HG03558 (cell line): Measurements from ENCODE around the gene ATOH1.

Experiments used
- ATAC-seq: cut with Tn5 transposase; IDR thresholded peaks from one replicate; pipeline ENCODE4 v1.9.1; 2021; ENCODE audit warnings: moderate number of reproducible peaks; ENCODE audit not compliant: unreplicated experiment; ENCODE audit errors: extremely low read depth

Gene ATOH1, protein sequence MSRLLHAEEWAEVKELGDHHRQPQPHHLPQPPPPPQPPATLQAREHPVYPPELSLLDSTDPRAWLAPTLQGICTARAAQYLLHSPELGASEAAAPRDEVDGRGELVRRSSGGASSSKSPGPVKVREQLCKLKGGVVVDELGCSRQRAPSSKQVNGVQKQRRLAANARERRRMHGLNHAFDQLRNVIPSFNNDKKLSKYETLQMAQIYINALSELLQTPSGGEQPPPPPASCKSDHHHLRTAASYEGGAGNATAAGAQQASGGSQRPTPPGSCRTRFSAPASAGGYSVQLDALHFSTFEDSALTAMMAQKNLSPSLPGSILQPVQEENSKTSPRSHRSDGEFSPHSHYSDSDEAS

DNA sequence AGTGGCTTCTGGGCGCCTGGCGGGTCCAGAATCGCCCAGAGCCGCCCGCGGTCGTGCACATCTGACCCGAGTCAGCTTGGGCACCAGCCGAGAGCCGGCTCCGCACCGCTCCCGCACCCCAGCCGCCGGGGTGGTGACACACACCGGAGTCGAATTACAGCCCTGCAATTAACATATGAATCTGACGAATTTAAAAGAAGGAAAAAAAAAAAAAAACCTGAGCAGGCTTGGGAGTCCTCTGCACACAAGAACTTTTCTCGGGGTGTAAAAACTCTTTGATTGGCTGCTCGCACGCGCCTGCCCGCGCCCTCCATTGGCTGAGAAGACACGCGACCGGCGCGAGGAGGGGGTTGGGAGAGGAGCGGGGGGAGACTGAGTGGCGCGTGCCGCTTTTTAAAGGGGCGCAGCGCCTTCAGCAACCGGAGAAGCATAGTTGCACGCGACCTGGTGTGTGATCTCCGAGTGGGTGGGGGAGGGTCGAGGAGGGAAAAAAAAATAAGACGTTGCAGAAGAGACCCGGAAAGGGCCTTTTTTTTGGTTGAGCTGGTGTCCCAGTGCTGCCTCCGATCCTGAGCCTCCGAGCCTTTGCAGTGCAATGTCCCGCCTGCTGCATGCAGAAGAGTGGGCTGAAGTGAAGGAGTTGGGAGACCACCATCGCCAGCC is at the start of gene ATOH1:
Gene ATOH1, plus strand, starts transcription at position 422 of the 663 bp plus-strand sequence. Its CDS starts 174 bp downstream, at position 596.
- no peak for ATAC-seq

DNA sequence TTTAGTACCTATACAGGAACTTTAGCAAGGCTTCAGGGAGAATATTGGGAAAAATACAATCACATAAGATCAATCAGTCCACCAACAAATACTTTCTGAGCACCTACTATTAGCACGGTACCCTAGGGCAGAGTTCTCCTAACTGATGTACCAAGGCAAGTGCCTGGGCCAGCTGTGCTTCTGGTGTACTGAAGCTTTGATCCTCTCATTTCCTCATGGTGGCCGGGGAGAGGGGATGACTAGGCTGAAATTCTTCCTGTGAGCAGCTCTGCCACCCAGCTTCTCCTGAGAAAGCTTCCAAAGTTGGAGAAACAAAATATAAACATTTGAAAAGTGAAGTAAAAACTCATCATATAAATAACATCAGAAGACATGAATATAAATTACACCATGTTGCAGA is 49.3 kb upstream of the ATOH1 start:
- ATAC-seq, result no peak

DNA sequence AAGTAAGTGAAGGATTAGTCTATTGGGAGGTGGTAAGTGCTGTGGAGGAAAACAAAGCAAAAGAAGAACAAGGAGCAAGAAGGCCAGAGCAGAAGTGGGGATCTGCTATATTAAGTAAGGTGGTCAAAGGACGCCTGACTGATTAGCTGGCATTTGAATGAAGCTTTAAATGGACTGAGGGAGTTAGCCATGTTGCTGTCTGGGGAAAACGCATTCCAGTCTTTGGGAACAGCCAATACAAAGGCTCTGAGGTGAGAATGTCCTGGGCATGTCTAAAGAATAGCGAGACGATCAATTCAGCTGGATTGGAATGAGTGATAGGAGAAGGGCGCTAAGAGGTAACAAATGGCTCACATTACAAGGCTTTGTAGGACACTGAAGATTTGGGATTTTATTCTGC is 48.5 kb upstream of the ATOH1 start:
- no peak for ATAC-seq

DNA sequence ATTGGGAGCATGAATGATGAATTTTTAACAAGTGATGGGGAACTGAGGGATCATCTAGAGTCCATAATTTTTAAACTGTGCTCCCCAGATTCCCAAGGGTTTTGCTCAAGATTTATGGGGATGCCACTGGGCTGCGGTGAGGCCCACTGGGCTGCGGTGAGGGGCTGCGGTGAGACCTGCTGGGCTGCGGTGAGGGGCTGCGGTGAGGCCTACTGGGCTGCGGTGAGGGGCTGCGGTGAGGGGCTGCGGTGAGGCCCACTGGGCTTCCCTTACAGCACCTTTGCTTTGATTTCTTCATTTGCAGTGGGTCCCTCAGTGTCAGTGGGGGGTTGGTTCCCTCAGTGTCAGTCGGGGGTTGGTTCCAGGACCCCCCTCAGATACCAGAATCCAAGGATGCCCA is 47.4 kb upstream of the ATOH1 start:
- no peak for ATAC-seq

DNA sequence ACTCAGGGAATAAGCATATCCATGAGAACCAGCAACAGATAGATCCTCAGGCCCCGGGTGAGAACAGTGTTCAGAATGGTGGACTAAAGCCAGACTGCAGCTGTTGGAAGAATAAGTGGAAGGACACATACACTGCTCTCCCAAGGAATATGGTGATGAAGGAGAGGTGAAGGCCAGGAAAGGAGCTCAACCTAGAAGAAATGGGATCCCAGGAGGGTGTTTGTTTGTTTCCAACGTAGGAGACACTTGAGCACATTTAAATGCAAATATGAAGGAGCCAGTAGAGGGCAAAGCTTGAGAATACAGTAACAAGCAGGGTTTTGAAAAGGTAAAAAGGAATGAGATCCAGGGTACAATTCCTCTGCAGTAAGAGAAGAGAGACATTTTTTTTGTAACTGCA is 42.4 kb upstream of the ATOH1 start:
- no peak for ATAC-seq

DNA sequence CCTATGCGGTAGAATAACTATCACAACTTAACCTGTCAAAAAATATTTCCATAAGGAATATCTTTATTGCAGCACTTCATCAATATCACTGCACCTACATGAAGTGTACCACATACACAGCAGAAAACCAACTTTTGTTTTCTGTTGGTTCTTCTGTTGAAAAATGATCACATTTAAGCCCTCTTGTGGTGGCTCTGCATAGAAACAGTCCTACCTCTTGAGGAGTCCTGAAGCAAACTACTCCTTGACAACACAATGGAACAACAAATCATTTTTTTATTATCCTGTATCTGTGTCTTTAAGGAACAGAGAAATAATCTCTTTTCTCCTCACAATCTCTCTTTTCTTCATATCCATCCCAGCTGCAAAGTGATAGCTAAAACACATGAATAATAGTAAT is 39.8 kb upstream of the ATOH1 start:
- ATAC-seq, result no peak

DNA sequence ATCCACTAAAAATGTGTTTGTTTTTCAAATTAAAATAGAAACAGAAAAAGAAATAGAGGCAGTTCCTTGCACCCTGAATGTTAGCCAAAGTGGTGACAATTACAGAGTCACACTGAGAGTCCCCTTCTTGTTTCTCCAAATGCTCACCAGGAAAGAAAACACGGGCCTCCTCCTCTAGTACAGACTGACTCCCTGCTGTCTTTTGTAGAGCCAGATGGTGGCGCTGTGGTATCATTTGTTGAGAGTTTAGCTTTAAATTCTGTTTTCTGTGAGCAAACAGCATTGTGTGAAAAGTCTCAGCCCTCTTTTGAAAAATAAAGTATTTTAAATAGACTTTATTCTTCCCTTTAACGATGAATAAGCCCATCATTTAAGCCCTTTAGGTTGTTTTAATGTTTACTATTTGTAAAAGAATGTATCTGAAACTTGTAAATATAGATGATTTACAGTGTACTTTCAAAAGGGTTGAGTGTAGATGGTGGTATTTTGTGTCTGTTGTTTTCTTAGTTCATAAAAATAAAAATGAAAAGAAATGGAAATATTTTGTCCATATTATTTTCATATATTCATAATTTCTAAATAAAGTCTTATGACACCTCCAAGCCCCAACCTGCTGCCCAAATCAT is 36.9 kb upstream of the ATOH1 start:
- peak; percentile 72 for ATAC-seq

DNA sequence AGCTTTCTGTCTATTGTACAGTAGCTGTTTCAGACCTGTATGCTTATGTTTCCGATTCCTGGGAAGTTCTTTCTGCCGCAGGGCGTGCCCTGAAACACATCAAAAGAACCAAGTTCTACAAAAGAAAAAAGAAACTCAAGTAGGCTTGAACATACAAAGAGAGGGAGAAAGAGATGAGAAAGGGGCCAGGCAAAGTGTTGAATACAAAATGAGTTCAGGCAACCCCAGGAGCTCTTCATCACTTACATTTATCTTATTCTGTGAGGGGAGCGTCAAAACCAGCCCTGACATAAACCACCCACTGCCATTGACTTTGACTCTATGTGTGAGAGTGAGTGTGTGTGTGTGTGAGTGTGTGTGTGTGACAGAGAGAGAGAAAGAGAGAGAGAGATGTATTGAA is 26.5 kb upstream of the ATOH1 start:
- no peak for ATAC-seq

DNA sequence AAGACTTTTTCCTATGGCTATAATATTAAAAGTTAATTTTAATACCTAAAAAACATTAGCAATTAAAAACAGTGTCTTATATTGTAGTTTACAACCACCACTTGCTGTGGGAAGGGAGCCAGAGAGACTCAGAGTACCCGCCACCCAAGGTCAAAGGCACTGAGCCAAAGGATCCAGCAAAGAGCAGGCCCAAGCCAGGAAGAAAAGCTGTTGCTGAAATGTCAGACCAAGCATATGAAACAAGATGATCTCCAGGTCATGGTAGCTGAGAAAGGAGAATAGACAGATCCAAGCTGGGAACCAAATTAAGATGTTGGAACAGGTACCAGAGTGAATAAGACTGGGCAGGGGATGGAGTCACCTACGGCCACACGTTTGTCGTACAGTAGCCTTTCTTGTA is 18.8 kb upstream of the ATOH1 start:
- ATAC-seq, result no peak

DNA sequence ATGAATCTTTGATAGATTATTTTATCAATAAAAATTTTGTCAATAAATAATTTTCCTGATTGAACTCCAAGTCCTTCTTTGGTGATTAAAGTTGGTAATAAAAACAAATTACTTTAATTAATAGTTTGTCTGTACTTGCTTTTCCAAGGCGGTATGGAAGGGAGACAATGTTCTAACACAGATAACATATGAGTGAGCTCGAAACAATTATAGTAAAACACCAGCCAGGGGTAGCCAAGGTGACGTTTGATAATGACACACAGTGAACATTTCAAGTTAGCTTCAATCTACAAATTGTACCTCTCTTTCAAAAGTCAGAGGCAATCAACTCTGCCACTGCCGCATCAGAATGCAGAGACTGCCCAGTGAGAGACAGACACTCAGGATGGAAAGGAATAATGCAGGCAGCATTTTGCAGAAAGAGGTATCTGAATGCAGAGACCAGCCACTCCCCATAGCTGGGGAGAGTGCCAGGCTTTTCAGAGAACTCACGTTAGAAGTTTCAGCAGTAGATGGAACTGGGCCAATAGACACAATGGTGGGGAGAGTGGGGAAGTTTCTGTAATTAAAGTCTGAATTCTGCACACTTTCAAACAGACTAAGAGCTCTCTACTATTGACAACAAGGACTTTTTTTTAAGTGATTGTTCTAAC is 18.1 kb upstream of the ATOH1 start:
- no peak for ATAC-seq

DNA sequence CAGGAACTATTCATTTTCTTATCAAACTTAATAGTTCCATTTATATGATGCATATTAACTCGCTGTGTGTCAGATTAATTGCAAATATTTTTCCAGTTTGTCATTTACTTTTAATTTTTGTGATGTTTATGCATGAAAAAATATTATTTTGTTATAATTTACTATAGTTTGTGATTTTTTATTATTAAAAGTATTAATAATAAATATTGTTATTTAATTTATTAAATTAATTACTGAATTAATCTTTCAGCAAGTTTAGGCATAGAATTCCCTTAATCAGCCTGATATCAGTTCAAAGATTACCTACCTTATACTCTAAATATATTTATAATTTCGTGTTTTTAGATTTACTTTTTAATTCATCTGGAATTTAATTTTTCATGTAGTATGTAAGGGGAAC is 15.5 kb upstream of the ATOH1 start:
- ATAC-seq, result no peak

DNA sequence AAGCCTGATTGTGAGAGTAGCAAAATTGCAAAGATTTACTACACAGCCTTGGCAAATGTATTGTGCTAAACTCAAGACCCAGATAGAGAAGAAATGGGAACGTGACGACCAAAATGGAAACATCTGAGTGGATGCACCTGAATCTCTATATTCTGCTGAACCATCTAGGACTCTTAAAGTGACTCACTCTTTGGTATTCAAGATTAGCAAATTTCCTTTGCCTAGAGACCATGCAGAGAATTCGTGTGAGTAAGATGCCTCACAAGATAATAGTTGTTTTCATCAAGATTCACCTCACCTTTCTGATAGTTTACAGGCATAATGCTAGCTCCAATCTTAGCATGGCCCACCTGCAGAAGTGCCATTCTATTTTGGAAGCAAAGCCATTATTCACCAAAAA is 14.4 kb upstream of the ATOH1 start:
- ATAC-seq, result no peak

DNA sequence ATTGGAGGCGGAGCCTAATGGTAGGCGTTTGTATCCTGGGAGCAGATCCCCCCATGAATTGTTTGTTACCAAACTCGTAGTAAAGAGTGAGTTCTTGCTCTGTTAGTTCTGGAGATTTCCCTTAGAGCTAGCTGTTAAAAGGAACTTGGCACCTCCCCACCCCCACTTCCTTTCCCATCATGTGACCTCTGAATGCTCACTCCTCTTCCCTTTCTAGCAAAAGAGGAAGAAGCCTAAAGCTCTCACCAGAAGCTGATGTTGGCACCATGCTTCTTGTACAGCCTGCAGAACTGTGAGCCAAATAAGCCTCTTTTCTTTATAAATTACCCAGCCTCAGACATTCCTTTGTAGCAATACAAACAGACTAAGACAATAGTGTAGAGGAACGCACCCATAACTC is 13.8 kb upstream of the ATOH1 start:
- ATAC-seq, result no peak

DNA sequence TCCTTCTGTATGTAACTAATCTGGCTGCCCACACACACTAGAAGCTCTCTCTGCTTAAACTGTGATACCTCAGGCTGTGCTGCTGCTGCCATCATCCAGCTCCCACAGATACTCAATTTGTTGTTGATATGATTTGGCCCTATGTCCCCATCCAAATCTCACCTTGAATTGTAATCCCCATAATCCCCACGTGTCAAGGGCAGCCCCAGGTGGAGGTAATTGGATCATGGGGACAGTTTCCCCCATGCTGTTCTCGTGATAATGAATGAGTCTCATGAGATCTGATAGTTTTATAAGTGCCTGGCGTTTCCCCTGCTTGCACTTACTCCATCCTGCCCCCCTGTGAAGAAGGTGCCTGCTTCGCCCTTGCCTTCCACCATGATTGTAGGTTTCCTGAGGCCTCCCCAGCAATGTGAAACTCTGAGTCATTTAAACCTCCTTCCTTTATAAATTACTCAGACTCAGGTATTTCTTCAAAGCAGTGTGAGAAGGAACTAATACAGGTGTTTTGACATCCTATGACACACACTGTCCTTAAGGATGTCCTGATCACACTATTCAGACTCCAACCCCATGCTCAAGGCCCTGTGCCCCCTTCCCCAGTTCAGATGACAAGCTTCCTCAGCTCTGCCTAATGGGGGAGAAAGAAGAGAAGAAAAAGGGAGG is 2.9 kb upstream of the ATOH1 start:
- no peak for ATAC-seq

DNA sequence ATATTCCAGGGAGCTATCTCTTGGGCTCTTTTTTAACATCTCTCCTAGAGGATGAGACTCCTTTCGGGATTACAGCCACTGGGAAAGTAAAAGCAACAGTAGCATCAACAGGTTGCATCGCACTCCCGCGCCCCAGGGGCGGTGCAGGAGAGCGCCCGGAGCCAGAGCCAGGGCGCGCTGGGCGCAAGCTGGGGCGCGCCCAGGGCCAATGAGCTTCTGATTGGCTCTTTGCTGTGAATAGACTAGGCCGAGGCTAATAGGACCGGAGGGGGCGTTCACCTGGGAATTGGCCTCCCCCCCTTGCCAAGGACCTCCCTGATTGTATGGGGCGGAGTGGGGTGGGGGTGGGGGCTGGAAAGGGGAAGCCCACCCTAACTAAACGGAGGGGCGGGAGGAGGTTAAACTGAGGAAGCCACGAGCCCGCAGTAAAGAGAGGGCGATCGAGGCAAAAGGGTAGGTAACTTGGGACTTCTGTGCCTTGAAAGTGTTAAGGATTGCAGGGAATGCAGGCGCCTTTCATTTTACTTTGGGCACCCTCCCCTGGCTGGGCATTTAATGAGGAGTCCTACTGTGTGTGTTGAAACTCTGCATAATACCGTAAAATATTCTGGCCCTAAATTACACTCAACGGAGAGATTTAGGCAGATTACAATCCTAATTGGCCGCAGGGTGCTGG is 1.1 kb upstream of the ATOH1 start:
- ATAC-seq, result no peak

DNA sequence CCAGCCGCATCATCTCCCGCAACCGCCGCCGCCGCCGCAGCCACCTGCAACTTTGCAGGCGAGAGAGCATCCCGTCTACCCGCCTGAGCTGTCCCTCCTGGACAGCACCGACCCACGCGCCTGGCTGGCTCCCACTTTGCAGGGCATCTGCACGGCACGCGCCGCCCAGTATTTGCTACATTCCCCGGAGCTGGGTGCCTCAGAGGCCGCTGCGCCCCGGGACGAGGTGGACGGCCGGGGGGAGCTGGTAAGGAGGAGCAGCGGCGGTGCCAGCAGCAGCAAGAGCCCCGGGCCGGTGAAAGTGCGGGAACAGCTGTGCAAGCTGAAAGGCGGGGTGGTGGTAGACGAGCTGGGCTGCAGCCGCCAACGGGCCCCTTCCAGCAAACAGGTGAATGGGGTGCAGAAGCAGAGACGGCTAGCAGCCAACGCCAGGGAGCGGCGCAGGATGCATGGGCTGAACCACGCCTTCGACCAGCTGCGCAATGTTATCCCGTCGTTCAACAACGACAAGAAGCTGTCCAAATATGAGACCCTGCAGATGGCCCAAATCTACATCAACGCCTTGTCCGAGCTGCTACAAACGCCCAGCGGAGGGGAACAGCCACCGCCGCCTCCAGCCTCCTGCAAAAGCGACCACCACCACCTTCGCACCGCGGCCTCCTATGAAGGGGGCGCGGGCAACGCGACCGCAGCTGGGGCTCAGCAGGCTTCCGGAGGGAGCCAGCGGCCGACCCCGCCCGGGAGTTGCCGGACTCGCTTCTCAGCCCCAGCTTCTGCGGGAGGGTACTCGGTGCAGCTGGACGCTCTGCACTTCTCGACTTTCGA is 654 bp downstream of the ATOH1 start:
- no peak for ATAC-seq

DNA sequence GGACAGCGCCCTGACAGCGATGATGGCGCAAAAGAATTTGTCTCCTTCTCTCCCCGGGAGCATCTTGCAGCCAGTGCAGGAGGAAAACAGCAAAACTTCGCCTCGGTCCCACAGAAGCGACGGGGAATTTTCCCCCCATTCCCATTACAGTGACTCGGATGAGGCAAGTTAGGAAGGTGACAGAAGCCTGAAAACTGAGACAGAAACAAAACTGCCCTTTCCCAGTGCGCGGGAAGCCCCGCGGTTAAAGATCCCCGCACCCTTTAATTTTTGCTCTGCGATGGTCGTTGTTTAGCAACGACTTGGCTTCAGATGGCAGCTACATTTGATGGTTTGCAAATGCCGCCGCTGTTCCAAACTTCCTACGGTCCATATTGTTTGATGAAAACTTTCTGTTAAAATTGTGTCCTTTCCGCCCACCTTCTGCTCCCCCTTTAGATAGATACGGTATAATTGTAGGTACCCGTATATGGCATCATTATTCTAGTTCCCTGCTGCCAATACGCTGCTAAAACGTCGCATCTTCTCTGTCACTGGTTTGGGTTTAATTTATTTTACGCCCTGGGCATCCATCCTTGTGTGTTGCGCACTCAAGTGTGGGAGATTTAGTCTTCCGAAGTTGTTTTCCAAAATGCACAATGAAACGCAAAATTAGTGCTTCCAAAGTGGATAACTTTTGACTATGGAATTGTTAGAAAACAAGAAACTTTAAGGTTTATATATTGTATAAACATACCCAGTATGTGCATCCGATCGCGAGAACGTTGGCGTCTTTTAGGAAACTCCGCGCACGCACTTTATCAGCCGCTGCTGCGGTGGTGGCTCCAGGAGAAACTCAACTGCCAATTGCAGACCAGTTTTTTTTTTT is 1.5 kb downstream of the ATOH1 start:
- ATAC-seq, result no peak
